HEK293 (cell line): ENCODE measurements around the gene TYSND1.

Experiments
- MYNN ChIP-seq: fragments of 450-650 bp; formaldehyde crosslinking; IDR thresholded peaks from 2 replicates; pipeline ENCODE4 v1.5.1; 2016; ENCODE audit warnings: missing biosample characterization, missing genetic modification characterization, borderline replicate concordance
- SP7 ChIP-seq: fragments of 450-650 bp; formaldehyde crosslinking; IDR thresholded peaks from 2 replicates; pipeline ENCODE4 v1.5.1; 2016; ENCODE audit warnings: missing biosample characterization, missing genetic modification characterization
- ZBTB11 ChIP-seq: fragments of 450-650 bp; formaldehyde crosslinking; conservative IDR thresholded peaks from 2 replicates; pipeline ENCODE4 v1.5.1; 2016; ENCODE audit warnings: low read depth, missing biosample characterization, missing genetic modification characterization
- ZNF155 ChIP-seq: fragments of 450-650 bp; formaldehyde crosslinking; IDR thresholded peaks from 2 replicates; pipeline ENCODE4 v1.5.1; 2016; ENCODE audit warnings: missing biosample characterization, missing genetic modification characterization
- ZNF2 ChIP-seq: fragments of 450-650 bp; formaldehyde crosslinking; IDR thresholded peaks from 2 replicates; pipeline ENCODE4 v1.5.1; 2016; ENCODE audit warnings: missing biosample characterization, missing genetic modification characterization
- ZNF341 ChIP-seq: fragments of 450-650 bp; formaldehyde crosslinking; IDR thresholded peaks from 2 replicates; pipeline ENCODE4; 2016; ENCODE audit warnings: low read depth, missing biosample characterization, missing genetic modification characterization
- ZNF600 ChIP-seq: fragments of 450-650 bp; formaldehyde crosslinking; IDR thresholded peaks from 2 replicates; pipeline ENCODE4 v1.5.1; 2016; ENCODE audit warnings: missing biosample characterization, missing genetic modification characterization
- TF ChIP-seq, protein P1 (sequence below): fragments of 450-650 bp; formaldehyde crosslinking; IDR thresholded peaks from 2 replicates; pipeline ENCODE4 v1.5.1; 2016; ENCODE audit warnings: missing biosample characterization, missing genetic modification characterization, low read depth
- TF ChIP-seq, protein P2 (sequence below): fragments of 450-650 bp; formaldehyde crosslinking; IDR thresholded peaks from 2 replicates; pipeline ENCODE4 v1.5.1; 2016; ENCODE audit warnings: missing biosample characterization, missing genetic modification characterization

Gene TYSND1

GRCh38 chr10:70088308-70088698, 58.2 kb downstream of the TYSND1 start (continued):
- TF ChIP-seq ZBTB11 (tag by site-specific recombination) (no peak), ZNF600 (no peak), ZNF341 (tag by site-specific recombination) (no peak), ZNF2 (tag by site-specific recombination) (no peak), ZNF155 (no peak), SP7 (no peak), MYNN (tag by site-specific recombination) (no peak)
- TF ChIP-seq, protein P1, sequence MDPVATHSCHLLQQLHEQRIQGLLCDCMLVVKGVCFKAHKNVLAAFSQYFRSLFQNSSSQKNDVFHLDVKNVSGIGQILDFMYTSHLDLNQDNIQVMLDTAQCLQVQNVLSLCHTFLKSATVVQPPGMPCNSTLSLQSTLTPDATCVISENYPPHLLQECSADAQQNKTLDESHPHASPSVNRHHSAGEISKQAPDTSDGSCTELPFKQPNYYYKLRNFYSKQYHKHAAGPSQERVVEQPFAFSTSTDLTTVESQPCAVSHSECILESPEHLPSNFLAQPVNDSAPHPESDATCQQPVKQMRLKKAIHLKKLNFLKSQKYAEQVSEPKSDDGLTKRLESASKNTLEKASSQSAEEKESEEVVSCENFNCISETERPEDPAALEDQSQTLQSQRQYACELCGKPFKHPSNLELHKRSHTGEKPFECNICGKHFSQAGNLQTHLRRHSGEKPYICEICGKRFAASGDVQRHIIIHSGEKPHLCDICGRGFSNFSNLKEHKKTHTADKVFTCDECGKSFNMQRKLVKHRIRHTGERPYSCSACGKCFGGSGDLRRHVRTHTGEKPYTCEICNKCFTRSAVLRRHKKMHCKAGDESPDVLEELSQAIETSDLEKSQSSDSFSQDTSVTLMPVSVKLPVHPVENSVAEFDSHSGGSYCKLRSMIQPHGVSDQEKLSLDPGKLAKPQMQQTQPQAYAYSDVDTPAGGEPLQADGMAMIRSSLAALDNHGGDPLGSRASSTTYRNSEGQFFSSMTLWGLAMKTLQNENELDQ (tag by site-specific recombination), result no peak
- TF ChIP-seq, protein P2, sequence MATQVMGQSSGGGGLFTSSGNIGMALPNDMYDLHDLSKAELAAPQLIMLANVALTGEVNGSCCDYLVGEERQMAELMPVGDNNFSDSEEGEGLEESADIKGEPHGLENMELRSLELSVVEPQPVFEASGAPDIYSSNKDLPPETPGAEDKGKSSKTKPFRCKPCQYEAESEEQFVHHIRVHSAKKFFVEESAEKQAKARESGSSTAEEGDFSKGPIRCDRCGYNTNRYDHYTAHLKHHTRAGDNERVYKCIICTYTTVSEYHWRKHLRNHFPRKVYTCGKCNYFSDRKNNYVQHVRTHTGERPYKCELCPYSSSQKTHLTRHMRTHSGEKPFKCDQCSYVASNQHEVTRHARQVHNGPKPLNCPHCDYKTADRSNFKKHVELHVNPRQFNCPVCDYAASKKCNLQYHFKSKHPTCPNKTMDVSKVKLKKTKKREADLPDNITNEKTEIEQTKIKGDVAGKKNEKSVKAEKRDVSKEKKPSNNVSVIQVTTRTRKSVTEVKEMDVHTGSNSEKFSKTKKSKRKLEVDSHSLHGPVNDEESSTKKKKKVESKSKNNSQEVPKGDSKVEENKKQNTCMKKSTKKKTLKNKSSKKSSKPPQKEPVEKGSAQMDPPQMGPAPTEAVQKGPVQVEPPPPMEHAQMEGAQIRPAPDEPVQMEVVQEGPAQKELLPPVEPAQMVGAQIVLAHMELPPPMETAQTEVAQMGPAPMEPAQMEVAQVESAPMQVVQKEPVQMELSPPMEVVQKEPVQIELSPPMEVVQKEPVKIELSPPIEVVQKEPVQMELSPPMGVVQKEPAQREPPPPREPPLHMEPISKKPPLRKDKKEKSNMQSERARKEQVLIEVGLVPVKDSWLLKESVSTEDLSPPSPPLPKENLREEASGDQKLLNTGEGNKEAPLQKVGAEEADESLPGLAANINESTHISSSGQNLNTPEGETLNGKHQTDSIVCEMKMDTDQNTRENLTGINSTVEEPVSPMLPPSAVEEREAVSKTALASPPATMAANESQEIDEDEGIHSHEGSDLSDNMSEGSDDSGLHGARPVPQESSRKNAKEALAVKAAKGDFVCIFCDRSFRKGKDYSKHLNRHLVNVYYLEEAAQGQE (tag by site-specific recombination), result no peak
